Astrocyte (in vitro differentiated cells and primary cell): ENCODE measurements around the gene SLC16A13.

Experiments
- CTCF ChIP-seq: IDR thresholded peaks from 2 replicates; pipeline ENCODE4 v1.5.1; 2011; ENCODE audit warnings: low read depth, mild to moderate bottlenecking, inconsistent platforms, low read length, moderate library complexity; ENCODE audit not compliant: insufficient read depth
- EZH2 ChIP-seq: IDR thresholded peaks from 2 replicates; pipeline ENCODE4 v1.6.1; 2012; ENCODE audit warnings: mild to moderate bottlenecking, low read length, inconsistent platforms; ENCODE audit not compliant: insufficient read depth

- TF ChIP-seq CTCF (no peak), EZH2 (no peak)
Observed at GRCh38 chr17:7048968-7049367, 13.2 kb downstream of the SLC16A13 start.
